HG03103 (cell line): ENCODE data around the gene IL4.

Experiments used
- ATAC-seq: cut with Tn5 transposase; IDR thresholded peaks from one replicate; pipeline ENCODE4 v1.9.1; 2021; ENCODE audit warnings: low read depth; ENCODE audit not compliant: unreplicated experiment

Gene IL4

DNA sequence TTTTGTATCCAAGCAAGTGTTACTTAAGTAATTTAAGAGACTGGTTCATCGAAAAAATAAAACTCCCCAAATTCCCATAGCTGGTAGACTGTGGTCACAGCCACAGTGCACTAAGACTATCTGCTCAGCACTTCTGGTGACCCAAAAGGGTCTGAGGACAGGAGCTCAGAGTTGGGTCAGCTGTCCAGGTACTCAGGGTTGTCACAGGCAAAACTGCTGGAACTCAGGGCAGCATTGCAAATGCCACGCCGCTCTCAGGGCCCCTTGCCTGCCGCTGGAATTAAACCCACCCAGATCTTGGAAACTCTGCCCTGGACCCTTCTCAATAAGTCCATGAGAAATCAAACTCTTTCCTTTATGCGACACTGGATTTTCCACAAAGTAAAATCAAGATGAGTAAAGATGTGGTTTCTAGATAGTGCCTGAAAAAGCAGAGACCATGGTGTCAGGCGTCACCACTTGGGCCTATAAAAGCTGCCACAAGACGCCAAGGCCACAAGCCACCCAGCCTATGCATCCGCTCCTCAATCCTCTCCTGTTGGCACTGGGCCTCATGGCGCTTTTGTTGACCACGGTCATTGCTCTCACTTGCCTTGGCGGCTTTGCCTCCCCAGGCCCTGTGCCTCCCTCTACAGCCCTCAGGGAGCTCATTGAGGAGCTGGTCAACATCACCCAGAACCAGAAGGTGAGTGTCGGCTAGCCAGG, 16.0 kb upstream of the IL4 start, which contains the start of gene IL13:
Gene IL13, plus strand, starts transcription at position 498 of the 705 bp plus-strand sequence. Its CDS starts 14 bp downstream, at position 512.
- ATAC-seq, result no peak

DNA sequence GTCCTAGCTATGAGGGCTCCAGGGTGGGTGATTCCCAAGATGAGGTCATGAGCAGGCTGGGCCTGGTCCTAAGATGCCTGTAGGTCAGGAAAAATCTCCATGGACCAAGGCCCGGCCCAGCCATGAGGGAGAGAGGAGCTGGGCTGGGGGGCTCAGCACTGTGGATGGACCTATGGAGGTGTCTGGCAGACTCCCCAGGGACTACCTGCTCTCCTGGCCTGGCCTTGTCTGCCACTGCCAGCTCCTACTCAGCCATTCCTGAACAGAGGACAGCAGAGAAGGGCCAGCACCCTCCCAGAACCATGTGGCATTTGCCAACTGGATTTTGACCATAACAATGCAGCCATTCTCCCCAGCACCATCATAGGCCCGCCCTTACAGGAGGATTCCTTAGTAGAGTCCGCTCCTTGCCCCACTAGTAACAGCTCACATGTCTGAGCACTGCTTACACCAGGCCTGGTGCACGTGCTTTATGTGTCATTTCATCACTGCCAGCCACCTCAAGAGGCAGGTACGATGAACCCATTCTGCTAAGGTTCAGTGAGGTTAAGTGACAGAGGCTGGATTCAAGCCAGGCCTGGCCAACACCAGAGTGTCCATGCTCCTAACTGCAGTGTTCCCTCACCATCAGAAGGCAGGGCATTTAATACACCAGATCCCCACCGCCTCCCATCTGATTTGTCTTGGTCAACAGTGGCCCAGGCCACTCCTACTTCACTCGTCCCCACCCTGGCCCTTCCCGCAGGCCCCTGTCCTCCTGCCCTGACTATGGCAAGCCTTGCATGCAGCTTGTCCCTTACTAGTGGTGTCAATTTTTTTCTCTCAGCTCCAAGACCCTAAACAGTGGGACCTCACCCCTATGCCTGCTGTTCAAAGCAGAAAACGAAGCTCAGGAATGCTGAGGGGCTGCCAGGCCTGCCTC, 15.1 kb upstream of the IL4 start:
- no peak for ATAC-seq

DNA sequence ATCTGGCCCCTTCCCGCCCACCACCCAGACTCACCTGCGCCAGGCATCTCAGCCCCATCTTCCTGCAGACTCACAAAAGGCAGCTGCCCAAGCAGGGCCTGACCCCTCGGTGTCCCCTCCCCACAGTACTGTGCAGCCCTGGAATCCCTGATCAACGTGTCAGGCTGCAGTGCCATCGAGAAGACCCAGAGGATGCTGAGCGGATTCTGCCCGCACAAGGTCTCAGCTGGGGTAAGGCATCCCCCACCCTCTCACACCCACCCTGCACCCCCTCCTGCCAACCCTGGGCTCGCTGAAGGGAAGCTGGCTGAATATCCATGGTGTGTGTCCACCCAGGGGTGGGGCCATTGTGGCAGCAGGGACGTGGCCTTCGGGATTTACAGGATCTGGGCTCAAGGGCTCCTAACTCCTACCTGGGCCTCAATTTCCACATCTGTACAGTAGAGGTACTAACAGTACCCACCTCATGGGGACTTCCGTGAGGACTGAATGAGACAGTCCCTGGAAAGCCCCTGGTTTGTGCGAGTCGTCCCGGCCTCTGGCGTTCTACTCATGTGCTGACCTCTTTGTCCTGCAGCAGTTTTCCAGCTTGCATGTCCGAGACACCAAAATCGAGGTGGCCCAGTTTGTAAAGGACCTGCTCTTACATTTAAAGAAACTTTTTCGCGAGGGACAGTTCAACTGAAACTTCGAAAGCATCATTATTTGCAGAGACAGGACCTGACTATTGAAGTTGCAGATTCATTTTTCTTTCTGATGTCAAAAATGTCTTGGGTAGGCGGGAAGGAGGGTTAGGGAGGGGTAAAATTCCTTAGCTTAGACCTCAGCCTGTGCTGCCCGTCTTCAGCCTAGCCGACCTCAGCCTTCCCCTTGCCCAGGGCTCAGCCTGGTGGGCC, 13.9 kb upstream of the IL4 start:
- no peak for ATAC-seq

DNA sequence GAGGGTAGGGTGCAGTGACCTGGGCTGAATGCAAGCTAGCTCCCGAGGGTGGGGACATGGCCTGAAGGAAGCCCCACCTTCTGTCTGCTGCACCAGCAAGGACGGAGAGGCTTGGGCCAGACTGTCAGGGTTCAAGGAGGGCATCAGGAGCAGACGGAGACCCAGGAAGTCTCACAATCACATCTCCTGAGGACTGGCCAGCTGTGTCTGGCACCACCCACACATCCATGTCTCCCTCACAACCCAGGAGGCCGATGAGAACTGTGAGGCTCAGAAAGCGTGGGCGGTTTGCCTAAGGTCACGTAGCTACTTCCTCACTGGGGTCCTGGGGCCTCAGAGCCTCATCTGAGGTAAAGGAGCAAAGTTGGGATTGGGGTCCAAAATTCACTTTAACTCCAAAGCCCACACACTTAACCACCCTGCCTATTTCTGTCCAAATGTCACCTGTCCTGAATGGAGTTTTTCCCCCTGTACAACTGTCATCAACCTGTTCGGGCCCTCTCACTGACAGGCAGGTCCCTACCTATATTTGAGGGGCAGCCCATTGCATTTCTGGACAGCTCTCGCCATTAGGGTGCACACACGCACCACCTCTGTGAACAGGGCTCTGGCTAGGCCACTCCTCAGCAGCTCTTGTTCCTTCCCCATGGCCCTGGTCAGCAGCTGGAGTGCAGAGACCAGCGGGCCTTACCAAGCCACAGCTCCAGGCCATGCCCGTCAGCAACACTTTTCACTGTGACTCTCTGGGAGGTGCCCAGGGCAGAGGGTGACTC, 12.4 kb upstream of the IL4 start:
- ATAC-seq, result no peak

DNA sequence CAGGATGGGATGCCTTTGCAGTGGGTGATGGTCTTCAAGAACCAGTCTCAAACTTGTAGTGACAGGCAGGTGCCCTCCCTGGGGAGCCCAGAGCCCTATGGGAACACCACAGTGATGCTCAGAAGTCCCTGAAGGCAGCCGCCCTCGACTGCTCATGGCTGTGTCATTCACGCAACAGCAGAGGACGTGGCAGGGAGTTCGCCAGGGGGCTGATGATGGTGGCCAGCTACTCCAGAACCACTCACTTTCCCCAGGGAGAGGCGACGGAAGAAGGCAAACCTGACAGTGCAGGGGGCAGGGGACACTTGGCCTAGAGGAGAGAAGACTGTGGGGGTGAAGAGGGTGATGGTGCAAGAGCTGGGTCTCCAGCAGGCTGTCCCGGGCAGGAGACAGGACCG, 11.8 kb upstream of the IL4 start:
- no peak for ATAC-seq

DNA sequence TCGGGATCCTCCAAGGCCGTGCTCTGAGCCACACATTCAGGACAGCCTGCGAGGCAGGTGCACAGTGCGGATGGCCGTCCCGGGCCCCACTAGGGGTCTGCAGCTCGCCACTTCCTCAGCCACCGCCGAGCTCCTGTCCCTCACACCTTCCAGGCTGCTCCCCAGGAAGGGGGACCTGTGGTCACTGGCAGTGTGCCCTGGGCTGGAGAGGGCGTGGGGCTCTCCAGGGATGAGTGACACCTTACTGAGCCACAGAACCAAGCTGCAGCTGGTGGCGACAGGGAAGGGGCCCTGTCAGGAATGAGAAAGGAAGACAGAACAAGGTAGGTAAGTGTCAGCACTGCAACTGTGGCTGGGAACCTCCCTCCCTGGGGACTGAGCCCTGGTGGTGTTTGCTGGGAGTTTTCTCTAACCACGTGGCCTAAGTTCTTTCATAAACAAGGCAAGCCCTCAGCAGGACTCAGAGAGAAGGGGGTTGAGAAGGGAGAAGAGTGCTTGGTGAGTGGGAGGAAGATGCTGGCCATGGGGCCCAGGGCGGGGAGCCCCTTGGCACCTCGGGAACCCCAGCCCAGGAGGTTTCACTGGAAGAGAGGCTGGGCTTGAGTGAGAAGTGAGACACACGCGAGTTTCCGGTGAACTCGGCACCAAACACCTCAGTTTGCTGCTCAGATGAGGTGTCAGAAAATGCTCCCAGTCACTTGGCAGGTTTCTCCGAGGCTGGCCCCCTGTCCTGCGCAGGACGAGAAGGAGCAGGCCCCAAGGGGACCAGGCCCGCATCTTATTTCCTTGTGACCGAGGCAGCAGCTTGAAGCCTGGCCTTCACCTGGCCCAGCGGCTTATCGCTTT, 10.6 kb upstream of the IL4 start:
- ATAC-seq, result peak; percentile 49

DNA sequence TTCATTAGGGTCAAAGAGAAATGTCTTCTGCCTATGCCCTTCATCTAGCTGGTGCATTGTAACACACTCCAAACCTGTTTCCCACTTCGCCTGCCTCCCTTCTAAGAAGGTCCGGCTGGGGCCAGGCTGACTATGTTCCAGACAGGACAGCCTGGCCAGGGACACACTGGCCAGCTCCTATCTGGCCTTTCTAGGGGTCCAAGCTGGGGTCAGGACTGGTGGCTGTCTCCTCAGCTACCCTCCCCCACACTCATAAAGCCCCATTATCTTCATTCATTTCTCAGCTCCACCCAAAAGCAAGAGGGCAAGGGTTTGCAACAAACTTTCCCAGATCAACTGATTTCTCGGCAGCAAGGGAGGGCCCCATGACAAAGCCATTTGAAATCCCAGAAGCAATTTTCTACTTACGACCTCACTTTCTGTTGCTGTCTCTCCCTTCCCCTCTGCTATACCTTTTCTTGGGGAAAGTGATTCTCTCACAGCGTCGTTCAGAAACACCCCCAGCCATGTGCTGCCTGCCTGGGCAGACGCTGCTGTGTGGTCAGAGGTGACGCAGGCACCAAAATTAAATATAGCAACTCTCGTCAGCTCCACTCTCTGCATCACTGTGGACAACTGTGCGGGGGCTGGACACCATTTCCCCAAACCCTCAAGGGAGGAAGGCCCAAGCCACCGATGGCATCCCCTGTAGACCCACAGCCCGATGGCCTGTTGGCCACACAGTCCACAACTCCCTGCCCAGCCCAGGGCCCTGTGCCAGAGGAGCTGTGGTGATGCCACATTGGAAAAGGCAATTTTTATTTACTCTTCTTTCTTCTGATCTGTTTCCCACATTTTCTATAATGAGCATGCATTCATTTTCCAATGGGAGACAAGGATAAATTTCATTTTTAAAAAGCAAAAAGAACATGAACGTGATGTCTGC, 9.8 kb upstream of the IL4 start:
- peak; percentile 42 for ATAC-seq

DNA sequence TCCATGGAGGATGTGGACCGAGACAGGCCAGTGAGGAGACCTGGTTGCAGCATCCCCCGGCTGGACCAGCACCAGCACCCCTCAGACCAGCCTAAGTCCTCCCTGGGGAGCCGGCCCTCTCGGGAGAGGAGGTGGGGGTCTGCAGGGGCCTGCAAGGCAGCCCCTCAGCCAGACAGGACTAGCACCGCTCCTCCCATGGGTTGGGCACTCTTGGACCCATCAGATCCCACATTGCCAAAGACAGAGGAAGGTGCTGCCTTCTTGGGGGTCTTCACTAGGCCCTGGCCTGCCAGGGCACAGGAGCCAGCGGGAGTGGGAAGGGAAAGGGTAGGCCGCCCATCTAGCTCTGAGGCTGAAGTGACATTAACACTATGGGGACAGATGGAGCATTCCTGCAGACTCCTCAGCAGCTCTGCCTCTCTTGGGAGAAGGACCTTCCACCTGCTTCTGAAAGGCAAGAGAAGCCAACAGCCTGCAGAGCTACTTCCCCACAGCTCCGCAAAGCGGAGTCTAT, 9.0 kb upstream of the IL4 start:
- no peak for ATAC-seq

DNA sequence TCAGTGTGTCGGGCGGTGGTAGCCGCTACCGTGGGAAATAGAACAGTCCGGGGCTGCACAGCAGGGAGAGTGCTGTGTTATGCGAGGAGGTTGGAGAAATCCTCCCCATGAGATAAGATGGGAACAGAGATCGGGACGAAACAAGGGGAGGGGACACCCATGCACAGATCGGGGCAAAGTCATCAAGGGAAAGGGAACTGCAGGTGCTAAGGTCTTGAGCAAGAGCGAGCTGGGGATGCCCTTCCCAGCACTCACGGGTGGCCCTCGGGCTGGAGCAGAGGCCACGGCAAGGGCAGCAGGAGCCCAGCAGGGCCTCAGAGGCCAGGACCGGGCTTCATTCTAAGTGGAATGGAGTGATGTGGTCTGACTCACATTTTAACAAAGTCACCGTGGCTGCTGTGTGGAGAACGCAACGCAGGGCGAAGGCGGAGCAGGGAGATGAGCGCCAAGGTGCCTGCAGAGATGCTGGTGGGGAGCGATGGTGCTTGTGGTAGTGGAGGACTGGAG, 8.2 kb upstream of the IL4 start:
- no peak for ATAC-seq

DNA sequence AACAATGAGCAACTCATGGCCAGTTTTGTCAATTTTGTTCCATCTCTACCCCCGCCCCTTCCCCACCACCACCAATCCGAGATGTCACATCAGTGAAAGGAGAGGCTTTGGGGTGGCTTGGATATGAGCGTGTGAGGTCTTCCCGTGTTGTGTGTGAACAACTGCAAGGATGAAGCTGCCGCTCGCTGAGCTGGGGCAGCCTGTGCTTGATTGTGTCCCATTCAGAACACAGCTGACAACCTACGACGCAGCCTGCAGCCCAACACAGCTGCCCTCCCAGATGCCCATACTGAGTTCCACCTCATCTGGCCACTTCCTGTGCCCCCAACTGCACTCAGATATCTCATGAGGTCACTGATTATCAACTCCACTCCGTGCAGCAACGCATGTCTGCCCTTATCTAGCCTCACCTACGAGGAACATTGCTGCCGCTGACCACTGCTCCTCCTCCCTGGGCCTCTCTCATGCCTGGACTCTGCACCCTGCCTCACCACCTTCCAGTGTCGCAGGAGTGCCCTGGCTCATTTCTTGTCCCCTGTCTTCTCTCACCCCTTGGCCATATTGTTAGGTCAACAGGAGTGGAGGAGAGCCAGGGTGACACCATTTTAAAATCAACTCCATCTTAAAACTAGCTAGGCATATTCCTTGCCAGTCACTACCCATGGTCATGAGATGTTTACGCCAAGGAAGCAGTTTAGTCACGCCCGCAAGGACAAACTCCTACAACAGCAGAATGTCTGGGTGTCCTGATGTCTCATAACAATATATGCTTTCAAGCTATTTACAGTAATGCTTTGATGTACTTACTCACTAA, 7.3 kb upstream of the IL4 start:
- ATAC-seq, result no peak

DNA sequence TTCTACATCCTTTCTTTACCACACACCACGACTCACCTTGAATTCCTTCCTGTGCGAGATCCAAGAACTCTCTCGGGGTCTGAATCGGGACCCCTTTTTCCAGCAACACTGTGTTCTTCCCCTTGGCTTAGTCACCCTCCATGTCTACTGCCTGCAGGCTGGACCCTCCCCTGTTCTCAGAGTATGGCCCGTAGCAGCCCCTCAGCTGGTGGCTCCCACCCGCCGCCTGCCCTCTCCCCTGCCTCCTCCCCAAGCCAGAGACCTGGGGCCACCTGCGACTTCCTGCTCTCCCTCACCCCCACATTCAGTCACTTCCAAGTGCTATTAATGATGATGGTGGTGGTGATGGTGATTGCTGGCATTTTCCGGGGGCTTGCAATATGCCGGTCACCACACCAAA, 6.5 kb upstream of the IL4 start:
- no peak for ATAC-seq

DNA sequence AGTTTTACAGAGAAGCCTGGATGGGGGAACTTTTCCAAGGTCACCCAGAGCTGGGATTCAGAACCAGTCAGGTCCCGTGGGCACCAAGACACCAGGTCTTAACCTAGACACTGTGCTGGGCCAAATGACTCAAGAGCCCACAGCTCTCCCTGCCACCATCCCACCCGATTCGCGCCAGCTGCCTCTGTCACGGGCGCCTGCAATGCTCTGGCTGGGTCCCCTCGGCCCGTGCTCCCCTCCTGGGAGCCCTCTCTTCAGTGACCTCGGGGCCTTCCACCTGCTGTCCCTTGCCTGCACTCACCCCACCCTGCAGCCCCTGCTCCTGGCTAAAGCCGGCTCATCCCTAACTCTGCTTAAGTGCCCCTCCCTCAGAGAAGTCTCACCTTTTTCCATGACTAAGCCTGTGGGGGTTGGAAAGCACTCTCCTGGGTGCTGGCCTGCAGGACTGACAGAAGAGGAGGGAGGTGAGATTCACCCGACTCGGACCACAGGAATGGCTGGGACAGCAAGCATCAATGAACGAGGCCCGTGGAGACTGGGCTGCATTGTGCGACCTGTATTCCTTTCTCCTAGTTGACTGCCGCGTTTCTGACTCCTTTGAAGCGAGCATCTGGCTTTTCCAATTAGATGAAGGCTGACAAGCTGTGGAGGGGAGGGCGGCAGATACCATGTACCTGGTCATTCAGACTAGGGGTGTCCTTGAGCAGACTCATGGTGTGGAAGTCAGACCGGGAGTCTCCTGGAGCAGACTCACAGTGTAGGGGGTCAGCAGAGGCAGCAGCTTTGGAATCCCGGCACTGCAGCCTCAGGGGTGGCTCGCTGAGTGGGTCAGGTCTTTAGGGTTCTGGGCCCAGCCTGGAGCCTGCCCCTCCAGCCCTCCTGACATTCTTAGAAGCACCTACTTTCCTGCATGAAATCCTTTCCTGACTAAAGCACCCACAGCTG, 5.8 kb upstream of the IL4 start:
- no peak for ATAC-seq

DNA sequence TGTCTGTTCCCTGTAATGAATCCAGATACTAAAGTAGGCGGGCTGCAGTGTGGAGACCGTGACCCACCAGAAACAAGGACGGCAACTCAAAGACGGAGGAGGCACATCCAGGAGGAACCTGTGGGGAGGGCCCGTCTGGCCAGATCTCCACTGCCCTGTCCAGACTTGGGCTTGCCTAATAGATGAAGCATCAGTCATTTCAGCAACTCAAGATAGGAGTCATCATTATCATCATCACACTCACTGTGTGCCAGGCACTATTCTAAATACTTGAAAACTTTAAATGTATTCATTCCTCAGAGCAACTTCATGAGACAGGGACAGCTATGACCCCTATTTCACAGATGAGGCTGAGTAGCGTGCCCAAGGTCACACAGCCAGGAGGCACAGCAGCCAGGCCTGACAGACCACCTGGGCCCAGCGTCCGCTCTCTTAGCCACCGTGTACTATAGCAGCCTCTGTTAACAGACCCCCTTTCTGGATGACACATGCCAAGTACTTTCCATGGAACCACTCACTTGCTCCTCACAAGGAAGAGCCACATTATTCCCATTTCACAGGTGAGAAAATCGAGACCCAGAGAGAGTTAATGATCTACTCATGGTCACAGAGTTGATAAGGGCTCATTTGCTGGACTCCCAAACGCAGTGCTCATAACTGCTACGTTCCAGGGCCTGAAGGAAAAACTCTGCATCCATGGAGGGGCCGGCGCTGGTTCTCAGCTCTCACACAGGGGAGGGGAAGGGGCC, 4.9 kb upstream of the IL4 start:
- ATAC-seq, result no peak

DNA sequence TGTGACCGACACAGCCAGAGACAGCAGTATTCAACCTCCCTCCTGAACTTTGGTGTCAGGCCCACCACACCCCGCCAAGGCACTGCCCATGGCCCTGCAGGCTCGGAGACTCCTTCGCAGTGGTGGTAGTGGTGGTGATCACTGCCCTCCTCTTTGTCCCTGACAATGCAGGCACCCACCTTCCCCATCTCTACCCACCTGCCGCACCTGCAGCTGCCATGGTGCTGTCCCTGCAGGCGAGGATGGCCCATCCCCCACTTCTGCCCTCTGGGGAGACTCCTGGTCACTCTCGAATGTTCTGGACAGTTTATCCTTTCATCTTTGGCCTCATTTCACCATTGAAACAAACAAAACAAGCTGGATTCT, 4.4 kb upstream of the IL4 start:
- ATAC-seq, result no peak
